COLO668 (cell line): ENCODE measurements around the gene KLHL7.
"Not testable (repeated sequence)": the region's sequence is repeated elsewhere in the genome, so short reads cannot be mapped to it uniquely, and the experiment has no call there.

ENCODE experiments used
- DNase-seq: peaks from one replicate; lab custom pipeline; 2025; ENCODE audit not compliant: unreplicated experiment; lab: John Stamatoyannopoulos, UW

KLHL7 gene

GRCh38 chr7:23181684-23182553 lies 76.3 kb downstream of the KLHL7 start, which contains the start of gene NUP42:
NUP42 (plus strand) TSS chr7:23182048; CDS start chr7:23182086, 38 bp downstream.
- peak; percentile 99 for DNase-seq

- DNase-seq, result no peak
Observed at GRCh38 chr7:23183279-23184012, 77.9 kb downstream of the KLHL7 start.

- DNase-seq, result no peak
Observed at GRCh38 chr7:23184291-23184690, 78.7 kb downstream of the KLHL7 start.

GRCh38 chr7:23184709-23185359 lies 79.2 kb downstream of the KLHL7 start:
- DNase-seq, result peak; percentile 50

- DNase-seq, result no peak
Observed at GRCh38 chr7:23185980-23186379, 80.4 kb downstream of the KLHL7 start.

- no peak for DNase-seq
Observed at GRCh38 chr7:23191022-23191421, 85.4 kb downstream of the KLHL7 start.

GRCh38 chr7:23193650-23194227 lies 88.2 kb downstream of the KLHL7 start:
- not testable (repeated sequence) for DNase-seq

- DNase-seq, result no peak
Observed at GRCh38 chr7:23196306-23196705, 90.7 kb downstream of the KLHL7 start.

- DNase-seq, result not testable (repeated sequence)
Observed at GRCh38 chr7:23197745-23198144, 92.2 kb downstream of the KLHL7 start.

- no peak for DNase-seq
Observed at GRCh38 chr7:23200331-23200730, 94.7 kb downstream of the KLHL7 start.

GRCh38 chr7:23204241-23204640 lies 98.7 kb downstream of the KLHL7 start:
- no peak for DNase-seq

GRCh38 chr7:23205577-23205908 lies 100.0 kb downstream of the KLHL7 start:
- DNase-seq, result no peak

- DNase-seq, result no peak
Observed at GRCh38 chr7:23205909-23206767, 100.6 kb downstream of the KLHL7 start.

- peak; percentile 31 for DNase-seq
Observed at GRCh38 chr7:23207021-23207420, 101.4 kb downstream of the KLHL7 start.

- no peak for DNase-seq
Observed at GRCh38 chr7:23207884-23208283, 102.3 kb downstream of the KLHL7 start.

- no peak for DNase-seq
Observed at GRCh38 chr7:23208316-23208715, 102.7 kb downstream of the KLHL7 start.

GRCh38 chr7:23210506-23210905 lies 104.9 kb downstream of the KLHL7 start:
- DNase-seq, result no peak

GRCh38 chr7:23211589-23211988 lies 106.0 kb downstream of the KLHL7 start:
- DNase-seq, result no peak

- DNase-seq, result no peak
Observed at GRCh38 chr7:23212395-23212794, 106.8 kb downstream of the KLHL7 start.

GRCh38 chr7:23212841-23213240 lies 107.3 kb downstream of the KLHL7 start:
- no peak for DNase-seq
